ENCODE measurements around the gene BRSK2. TPM values are rescaled to one million over a fixed set of nuclear protein-coding genes. Genes with fewer than 3 reads are reported as not detected.
"Not testable (repeated sequence)": the region's sequence is repeated elsewhere in the genome, so short reads cannot be mapped to it uniquely, and the experiment has no call there.

Gene BRSK2
- total RNA-seq, 5 donors from 2014 or later (not counting 1 experiment from before 2014, with no cell fraction given) = 0.54 to 1.5 (median 0.95) TPM

GRCh38 chr11:1419811-1420210 lies 30.1 kb downstream of the BRSK2 start:
- H3K4me3 ChIP-seq (ENCODE audit: control insufficient read depth in 1 of 2, extremely low read depth in 1 of 2, low read length in 1 of 2) = no peak overlapping the region
- H3K9me3 ChIP-seq = no peaks in the 10 kb centered on the region
- ATAC-seq (replicated peaks in 1 of 4) (no peak), DNase-seq (no peak)
- H3K9me3 Mint-ChIP-seq = peaks cover 0 to 4% (median 0%) of the 10 kb centered on the region in 3 donors
- no peaks in the 10 kb centered on the region for H3K4me1 ChIP-seq (ENCODE audit: control insufficient read depth in 1 of 2, extremely low read depth in 1 of 2, insufficient read depth in 2 of 2, low read length in 2 of 2)
- no peaks in the 10 kb centered on the region for H3K27me3 Mint-ChIP-seq
- ChIA-PET CTCF (no interaction called here), POLR2A (no interaction called here)
- H3K4me3 Mint-ChIP-seq = no peak overlapping the region
- H3K27ac Mint-ChIP-seq = no peak overlapping the region
- peaks cover 0 to 6% of the 10 kb centered on the region in 2 experiments for H3K27me3 ChIP-seq (replicated peaks in 1 of 2; ENCODE audit: control insufficient read depth in 2 of 2, extremely low read depth in 1 of 2, insufficient read depth in 2 of 2, low read length in 1 of 2)
- 88% methylated on average over 17 of the region's 17 CpGs for WGBS (ENCODE audit: insufficient coverage)
- H3K36me3 Mint-ChIP-seq = no peaks in the 10 kb centered on the region
- no peak overlapping the region for H3K27ac ChIP-seq (ENCODE audit: low read length)
- no peaks in the 10 kb centered on the region for H3K4me1 Mint-ChIP-seq
- H3K36me3 ChIP-seq (ENCODE audit: control insufficient read depth in 2 of 2, extremely low read depth in 1 of 2, insufficient read depth in 1 of 2, low read length in 1 of 2) = no peaks in the 10 kb centered on the region

- Histone ChIP-seq H3K27me3 (replicated peaks in 1 of 2; ENCODE audit: control insufficient read depth in 2 of 2, extremely low read depth in 1 of 2, insufficient read depth in 2 of 2, low read length in 1 of 2) (peaks cover 0 to 19% of the 10 kb centered on the region in 2 experiments), H3K4me1 (ENCODE audit: control insufficient read depth in 1 of 2, extremely low read depth in 1 of 2, insufficient read depth in 2 of 2, low read length in 2 of 2) (no peaks in the 10 kb centered on the region), H3K4me3 (ENCODE audit: control insufficient read depth in 1 of 2, extremely low read depth in 1 of 2, low read length in 1 of 2) (no peak overlapping the region), H3K9me3 (no peaks in the 10 kb centered on the region), H3K36me3 (ENCODE audit: control insufficient read depth in 2 of 2, extremely low read depth in 1 of 2, insufficient read depth in 1 of 2, low read length in 1 of 2) (no peaks in the 10 kb centered on the region), H3K27ac (ENCODE audit: low read length) (no peak overlapping the region)
- Mint-ChIP-seq H3K27ac (no peak overlapping the region), H3K27me3 (peaks cover 0 to 1% of the 10 kb centered on the region in 2 donors), H3K4me3 (no peak overlapping the region), H3K9me3 (peaks cover 0 to 4% (median 0%) of the 10 kb centered on the region in 3 donors), H3K4me1 (no peaks in the 10 kb centered on the region), H3K36me3 (no peaks in the 10 kb centered on the region)
- ChIA-PET POLR2A (no interaction called here), CTCF (no interaction called here)
- WGBS (ENCODE audit: insufficient coverage) = 95% methylated on average over 7 of the region's 11 CpGs
- DNase-seq (no peak), ATAC-seq (replicated peaks in 1 of 4) (no peak)
These were observed 31.6 kb downstream of the BRSK2 start for GRCh38 chr11:1421291-1421690.

GRCh38 chr11:1422481-1422880 lies 32.7 kb downstream of the BRSK2 start:
- Mint-ChIP-seq H3K27me3 (peaks cover 0 to 1% of the 10 kb centered on the region in 2 donors), H3K4me1 (no peaks in the 10 kb centered on the region), H3K9me3 (peaks cover 0 to 4% (median 0%) of the 10 kb centered on the region in 3 donors), H3K27ac (no peak overlapping the region), H3K36me3 (no peaks in the 10 kb centered on the region), H3K4me3 (no peak overlapping the region)
- ATAC-seq (replicated peaks in 1 of 4) = no peak
- no peaks in the 10 kb centered on the region for H3K4me1 ChIP-seq (ENCODE audit: control insufficient read depth in 1 of 2, extremely low read depth in 1 of 2, insufficient read depth in 2 of 2, low read length in 2 of 2)
- ChIA-PET POLR2A (no interaction called here), CTCF (no interaction called here)
- H3K36me3 ChIP-seq (ENCODE audit: control insufficient read depth in 2 of 2, extremely low read depth in 1 of 2, insufficient read depth in 1 of 2, low read length in 1 of 2) = no peaks in the 10 kb centered on the region
- no peaks in the 10 kb centered on the region for H3K9me3 ChIP-seq
- peaks cover 0 to 22% of the 10 kb centered on the region in 2 experiments for H3K27me3 ChIP-seq (replicated peaks in 1 of 2; ENCODE audit: control insufficient read depth in 2 of 2, extremely low read depth in 1 of 2, insufficient read depth in 2 of 2, low read length in 1 of 2)
- WGBS (ENCODE audit: insufficient coverage) = 76% methylated on average over 8 of the region's 9 CpGs
- no peak for DNase-seq
- H3K4me3 ChIP-seq (ENCODE audit: control insufficient read depth in 1 of 2, extremely low read depth in 1 of 2, low read length in 1 of 2) = no peak overlapping the region
- no peak overlapping the region for H3K27ac ChIP-seq (ENCODE audit: low read length)

GRCh38 chr11:1422981-1423380 lies 33.2 kb downstream of the BRSK2 start:
- H3K36me3 Mint-ChIP-seq = no peaks in the 10 kb centered on the region
- no peak overlapping the region for H3K27ac Mint-ChIP-seq
- no peaks in the 10 kb centered on the region for H3K36me3 ChIP-seq (ENCODE audit: control insufficient read depth in 2 of 2, extremely low read depth in 1 of 2, insufficient read depth in 1 of 2, low read length in 1 of 2)
- H3K9me3 ChIP-seq = no peaks in the 10 kb centered on the region
- no peak for DNase-seq
- no peaks in the 10 kb centered on the region for H3K4me1 ChIP-seq (ENCODE audit: control insufficient read depth in 1 of 2, extremely low read depth in 1 of 2, insufficient read depth in 2 of 2, low read length in 2 of 2)
- H3K4me3 Mint-ChIP-seq = no peak overlapping the region
- no peak overlapping the region for H3K27ac ChIP-seq (ENCODE audit: low read length)
- H3K4me1 Mint-ChIP-seq = no peaks in the 10 kb centered on the region
- ChIA-PET CTCF (no interaction called here), POLR2A (no interaction called here)
- 74% methylated on average over 7 of the region's 15 CpGs for WGBS (ENCODE audit: insufficient coverage)
- H3K4me3 ChIP-seq (ENCODE audit: control insufficient read depth in 1 of 2, extremely low read depth in 1 of 2, low read length in 1 of 2) = no peak overlapping the region
- H3K27me3 Mint-ChIP-seq = peaks cover 0 to 1% of the 10 kb centered on the region in 2 donors
- no peak for ATAC-seq (replicated peaks in 1 of 4)
- H3K27me3 ChIP-seq (replicated peaks in 1 of 2; ENCODE audit: control insufficient read depth in 2 of 2, extremely low read depth in 1 of 2, insufficient read depth in 2 of 2, low read length in 1 of 2) = peaks cover 0 to 22% of the 10 kb centered on the region in 2 experiments
- peaks cover 0 to 4% (median 0%) of the 10 kb centered on the region in 3 donors for H3K9me3 Mint-ChIP-seq

- H3K4me1 Mint-ChIP-seq; ATAC-seq (replicated peaks in 1 of 4); H3K36me3 Mint-ChIP-seq; DNase-seq; H3K27me3 Mint-ChIP-seq; H3K4me1 ChIP-seq (ENCODE audit: control insufficient read depth in 1 of 2, extremely low read depth in 1 of 2, insufficient read depth in 2 of 2, low read length in 2 of 2); H3K27ac ChIP-seq (ENCODE audit: low read length); H3K36me3 ChIP-seq (ENCODE audit: control insufficient read depth in 2 of 2, extremely low read depth in 1 of 2, insufficient read depth in 1 of 2, low read length in 1 of 2); H3K9me3 Mint-ChIP-seq; H3K4me3 Mint-ChIP-seq; CTCF ChIA-PET; H3K4me3 ChIP-seq (ENCODE audit: control insufficient read depth in 1 of 2, extremely low read depth in 1 of 2, low read length in 1 of 2); POLR2A ChIA-PET; H3K9me3 ChIP-seq; H3K27ac Mint-ChIP-seq: not testable (repeated sequence)
- WGBS (ENCODE audit: insufficient coverage) = 87% methylated on average over 10 of the region's 22 CpGs
- H3K27me3 ChIP-seq (replicated peaks in 1 of 2; ENCODE audit: control insufficient read depth in 2 of 2, extremely low read depth in 1 of 2, insufficient read depth in 2 of 2, low read length in 1 of 2) = peaks cover 0 to 22% of the 10 kb centered on the region in 2 experiments
These were observed 33.7 kb downstream of the BRSK2 start for GRCh38 chr11:1423406-1423805.

- H3K4me3 Mint-ChIP-seq = no peak overlapping the region
- H3K4me1 Mint-ChIP-seq = no peaks in the 10 kb centered on the region
- H3K27ac Mint-ChIP-seq = no peak overlapping the region
- H3K27me3 Mint-ChIP-seq = peaks cover 0 to 1% of the 10 kb centered on the region in 2 donors
- no peak overlapping the region for H3K27ac ChIP-seq (ENCODE audit: low read length)
- H3K4me1 ChIP-seq (ENCODE audit: control insufficient read depth in 1 of 2, extremely low read depth in 1 of 2, insufficient read depth in 2 of 2, low read length in 2 of 2) = no peaks in the 10 kb centered on the region
- CTCF ChIA-PET = no interaction called here
- POLR2A ChIA-PET = no interaction called here
- no peaks in the 10 kb centered on the region for H3K9me3 Mint-ChIP-seq
- peaks cover 0 to 22% of the 10 kb centered on the region in 2 experiments for H3K27me3 ChIP-seq (replicated peaks in 1 of 2; ENCODE audit: control insufficient read depth in 2 of 2, extremely low read depth in 1 of 2, insufficient read depth in 2 of 2, low read length in 1 of 2)
- no peak for ATAC-seq (replicated peaks in 1 of 4)
- H3K36me3 ChIP-seq (ENCODE audit: control insufficient read depth in 2 of 2, extremely low read depth in 1 of 2, insufficient read depth in 1 of 2, low read length in 1 of 2) = no peaks in the 10 kb centered on the region
- no peaks in the 10 kb centered on the region for H3K9me3 ChIP-seq
- no peak for DNase-seq
- no peak overlapping the region for H3K4me3 ChIP-seq (ENCODE audit: control insufficient read depth in 1 of 2, extremely low read depth in 1 of 2, low read length in 1 of 2)
- no peaks in the 10 kb centered on the region for H3K36me3 Mint-ChIP-seq
- WGBS (ENCODE audit: insufficient coverage) = 81% methylated on average over 21 of the region's 22 CpGs
These were observed 35.3 kb downstream of the BRSK2 start for GRCh38 chr11:1425006-1425405.

- ChIA-PET CTCF (no interaction called here), POLR2A (no interaction called here)
- Histone ChIP-seq H3K27me3 (replicated peaks in 1 of 2; ENCODE audit: control insufficient read depth in 2 of 2, extremely low read depth in 1 of 2, insufficient read depth in 2 of 2, low read length in 1 of 2) (peaks cover 0 to 22% of the 10 kb centered on the region in 2 experiments), H3K9me3 (no peaks in the 10 kb centered on the region), H3K4me3 (ENCODE audit: control insufficient read depth in 1 of 2, extremely low read depth in 1 of 2, low read length in 1 of 2) (no peak overlapping the region), H3K36me3 (ENCODE audit: control insufficient read depth in 2 of 2, extremely low read depth in 1 of 2, insufficient read depth in 1 of 2, low read length in 1 of 2) (no peaks in the 10 kb centered on the region), H3K27ac (ENCODE audit: low read length) (no peak overlapping the region), H3K4me1 (ENCODE audit: control insufficient read depth in 1 of 2, extremely low read depth in 1 of 2, insufficient read depth in 2 of 2, low read length in 2 of 2) (no peaks in the 10 kb centered on the region)
- WGBS (ENCODE audit: insufficient coverage) = 53% methylated on average over 10 of the region's 17 CpGs
- no peak for ATAC-seq (replicated peaks in 1 of 4)
- Mint-ChIP-seq H3K4me3 (no peak overlapping the region), H3K4me1 (no peaks in the 10 kb centered on the region), H3K27me3 (peaks cover 0 to 1% of the 10 kb centered on the region in 2 donors), H3K9me3 (no peaks in the 10 kb centered on the region), H3K27ac (no peak overlapping the region), H3K36me3 (no peaks in the 10 kb centered on the region)
- DNase-seq = no peak
These were observed 35.7 kb downstream of the BRSK2 start for GRCh38 chr11:1425439-1425838.
